Activated effector memory CD4-positive, alpha-beta T cell treated with anti-CD3 and anti-CD28 coated beads, Interleukin-2, amount 50 U/mL, for 16 hours (primary cell): Measurements from ENCODE around the gene SCAF4.
"Not testable (repeated sequence)": the region's sequence is repeated elsewhere in the genome, so short reads cannot be mapped to it uniquely, and the experiment has no call there.

ENCODE experiments used
- DNase-seq: peaks from one replicate; pipeline ENCODE4 v3.0.0-alpha.2; 2020

Gene SCAF4

DNA sequence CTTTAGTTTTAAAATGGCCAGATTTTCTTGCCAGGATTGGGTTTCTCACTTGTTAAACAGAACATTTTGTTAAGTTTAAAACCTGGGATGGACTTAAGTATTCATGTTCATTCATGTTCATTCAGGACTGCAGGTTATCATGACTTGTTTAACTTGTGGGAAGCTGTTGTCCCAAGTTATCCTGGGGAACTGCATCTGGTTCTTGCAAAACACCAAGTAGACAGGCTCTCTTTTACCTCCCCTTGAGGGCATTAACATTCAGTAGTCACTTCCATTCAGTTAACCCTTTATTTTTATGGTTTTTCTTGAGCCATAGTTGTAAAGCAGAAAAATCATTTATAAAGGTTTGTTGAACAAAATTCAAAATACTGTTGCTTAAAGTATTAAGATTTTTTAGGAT, 64.3 kb downstream of the SCAF4 start:
- DNase-seq: no peak

DNA sequence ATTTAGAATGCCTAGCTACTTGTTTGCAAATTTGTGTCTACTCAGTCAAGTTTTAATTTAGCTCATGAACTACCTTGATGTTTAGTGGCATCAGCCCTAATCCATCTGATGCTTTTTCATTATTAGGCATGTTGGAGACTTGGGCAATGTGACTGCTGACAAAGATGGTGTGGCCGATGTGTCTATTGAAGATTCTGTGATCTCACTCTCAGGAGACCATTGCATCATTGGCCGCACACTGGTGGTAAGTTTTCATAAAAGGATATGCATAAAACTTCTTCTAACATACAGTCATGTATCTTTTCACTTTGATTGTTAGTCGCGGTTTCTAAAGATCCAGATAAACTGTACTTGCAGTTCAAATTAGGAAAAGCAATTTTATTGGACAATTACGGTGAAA, 64.8 kb downstream of the SCAF4 start:
- DNase-seq: no peak

DNA sequence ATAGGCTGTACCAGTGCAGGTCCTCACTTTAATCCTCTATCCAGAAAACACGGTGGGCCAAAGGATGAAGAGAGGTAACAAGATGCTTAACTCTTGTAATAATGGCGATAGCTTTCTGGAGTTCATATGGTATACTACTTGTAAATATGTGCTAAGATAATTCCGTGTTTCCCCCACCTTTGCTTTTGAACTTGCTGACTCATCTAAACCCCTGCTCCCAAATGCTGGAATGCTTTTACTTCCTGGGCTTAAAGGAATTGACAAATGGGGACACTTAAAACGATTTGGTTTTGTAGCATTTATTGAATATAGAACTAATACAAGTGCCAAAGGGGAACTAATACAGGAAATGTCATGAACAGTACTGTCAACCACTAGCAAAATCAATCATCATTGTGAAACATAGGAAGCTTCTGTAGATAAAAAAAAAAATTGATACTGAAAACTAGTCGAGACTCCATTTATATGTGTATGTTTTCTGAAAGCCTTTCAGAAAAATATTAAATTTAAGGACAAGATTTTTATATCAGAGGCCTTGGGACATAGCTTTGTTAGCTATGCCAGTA, 65.4 kb downstream of the SCAF4 start:
- no peak for DNase-seq

GRCh38 chr21:31665869-31666268, 66.0 kb downstream of the SCAF4 start:
- not testable (repeated sequence) for DNase-seq

- DNase-seq: peak; percentile 71
These were observed 66.5 kb downstream of the SCAF4 start for GRCh38 chr21:31665397-31665796.

- DNase-seq: no peak
These were observed 68.2 kb downstream of the SCAF4 start for GRCh38 chr21:31663584-31664249.

DNA sequence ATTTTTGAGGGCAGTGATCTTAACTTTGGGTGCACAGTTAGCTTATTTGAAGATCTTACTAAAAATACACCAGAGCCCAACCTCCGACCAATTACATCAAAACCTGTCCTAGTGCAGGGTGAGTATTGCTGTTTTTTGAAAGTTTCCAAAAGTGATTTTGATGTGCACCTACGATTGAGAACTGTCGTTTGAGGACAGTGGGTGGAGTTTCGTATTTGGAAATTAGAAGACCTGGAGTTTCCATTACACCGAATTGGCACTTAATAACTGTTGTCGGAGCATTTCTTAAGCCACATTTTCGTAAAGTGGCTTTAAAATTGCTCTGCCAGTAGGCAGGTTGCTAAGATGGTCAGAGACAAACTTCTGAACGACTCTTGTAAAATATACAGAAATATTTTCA, 71.3 kb downstream of the SCAF4 start:
- DNase-seq: no peak

DNA sequence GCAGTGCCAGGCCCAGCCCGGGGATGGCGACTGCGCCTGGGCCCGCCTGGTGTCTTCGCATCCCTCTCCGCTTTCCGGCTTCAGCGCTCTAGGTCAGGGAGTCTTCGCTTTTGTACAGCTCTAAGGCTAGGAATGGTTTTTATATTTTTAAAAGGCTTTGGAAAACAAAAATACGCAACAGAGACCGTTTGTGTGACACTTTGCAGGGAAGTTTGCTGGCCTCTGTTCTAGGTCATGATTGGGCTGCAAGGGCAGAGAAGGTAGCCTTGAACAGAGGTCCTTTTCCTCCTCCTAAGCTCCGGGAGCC, 71.7 kb downstream of the SCAF4 start:
- DNase-seq: no peak

- DNase-seq: peak; percentile 99
These were observed 72.2 kb downstream of the SCAF4 start, which contains the start of gene SOD1 for GRCh38 chr21:31659536-31660258. TSS of gene SOD1 (plus strand) at chr21:31659693. CDS start at chr21:31659770, 77 bp downstream.

DNA sequence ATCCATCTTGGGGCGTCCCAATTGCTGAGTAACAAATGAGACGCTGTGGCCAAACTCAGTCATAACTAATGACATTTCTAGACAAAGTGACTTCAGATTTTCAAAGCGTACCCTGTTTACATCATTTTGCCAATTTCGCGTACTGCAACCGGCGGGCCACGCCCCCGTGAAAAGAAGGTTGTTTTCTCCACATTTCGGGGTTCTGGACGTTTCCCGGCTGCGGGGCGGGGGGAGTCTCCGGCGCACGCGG, 72.7 kb downstream of the SCAF4 start:
- DNase-seq: no peak

DNA sequence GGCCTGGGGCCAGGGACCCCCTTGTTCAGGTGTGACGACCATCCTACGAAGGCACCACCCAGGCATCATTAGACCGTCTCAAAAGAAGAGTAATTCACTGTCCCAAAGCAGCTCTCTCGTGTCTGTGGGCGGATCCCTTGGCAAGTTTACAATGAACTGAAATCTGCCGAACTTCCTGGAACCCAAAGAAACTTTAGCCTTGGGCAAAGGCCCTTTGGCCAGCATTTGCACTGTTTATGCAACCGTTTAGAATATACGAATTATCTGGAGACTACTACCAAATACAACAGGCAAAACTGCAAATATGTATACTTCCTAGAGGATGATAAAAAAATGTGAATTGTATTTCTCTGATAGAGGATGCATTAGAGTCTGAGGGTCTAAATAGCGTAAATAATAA, 73.9 kb downstream of the SCAF4 start:
- no peak for DNase-seq

DNA sequence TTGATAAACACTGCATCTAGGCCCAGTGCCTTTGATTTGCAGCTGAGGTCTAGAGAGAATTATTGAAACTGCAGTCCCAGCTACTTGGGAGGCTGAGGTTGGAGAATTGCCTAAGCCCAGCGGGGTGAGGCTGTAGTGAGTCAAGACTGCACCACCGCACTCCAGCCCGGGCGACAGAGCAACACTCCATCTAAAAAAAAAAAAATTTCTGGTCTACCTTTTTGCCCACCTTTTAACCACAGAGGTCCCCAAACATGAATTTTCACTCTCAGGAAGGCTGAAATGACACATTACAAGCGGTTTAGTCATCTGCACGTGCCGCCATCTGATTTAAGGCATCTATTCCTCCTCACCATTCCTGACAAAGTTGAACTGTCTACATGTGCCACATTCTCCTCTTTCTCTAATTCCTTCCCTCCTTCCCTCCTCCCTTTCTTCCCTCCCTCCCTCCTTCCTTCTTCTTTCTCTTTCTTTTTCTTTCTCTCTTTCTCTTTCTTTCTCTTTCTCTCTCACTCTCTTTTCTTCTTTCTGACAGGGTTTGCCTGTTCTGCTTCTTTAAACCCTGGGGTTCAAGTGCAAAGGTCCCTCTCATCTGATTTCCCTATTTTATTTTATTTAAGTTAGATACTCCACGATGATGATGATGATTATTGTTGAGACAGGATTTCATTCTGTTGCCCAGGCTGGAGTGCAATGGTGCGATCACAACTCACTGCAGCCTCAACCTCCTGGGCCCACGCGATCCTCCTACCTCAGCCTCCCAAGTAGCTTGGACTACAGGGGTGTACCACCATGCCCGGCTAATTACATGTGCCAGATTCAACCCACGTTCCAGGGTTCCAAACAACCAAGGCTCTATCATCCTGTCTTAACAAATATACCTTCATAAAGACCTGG, 75.5 kb downstream of the SCAF4 start:
- DNase-seq: peak; percentile 79

- not testable (repeated sequence) for DNase-seq
These were observed 76.9 kb downstream of the SCAF4 start for GRCh38 chr21:31654821-31655580.

DNA sequence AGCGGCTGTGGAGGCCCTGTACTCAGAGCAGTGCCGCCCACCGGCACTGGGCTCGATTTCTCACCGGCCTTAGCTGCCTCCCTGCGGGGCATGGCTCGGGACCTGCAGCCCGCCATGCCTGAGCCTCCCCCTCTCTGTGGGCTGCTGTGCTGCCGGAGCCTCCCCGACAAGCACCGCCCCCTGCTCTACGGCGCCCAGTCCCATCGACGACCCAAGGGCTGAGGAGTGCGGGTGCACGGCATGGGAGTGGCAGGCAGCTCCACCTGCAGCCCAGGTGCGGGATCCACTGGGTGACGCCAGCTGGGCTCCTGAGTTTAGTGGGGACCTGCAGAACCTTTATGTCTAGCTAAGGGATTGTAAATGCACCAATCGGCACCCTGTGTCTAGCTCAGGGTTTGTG, 77.6 kb downstream of the SCAF4 start:
- no peak for DNase-seq

DNA sequence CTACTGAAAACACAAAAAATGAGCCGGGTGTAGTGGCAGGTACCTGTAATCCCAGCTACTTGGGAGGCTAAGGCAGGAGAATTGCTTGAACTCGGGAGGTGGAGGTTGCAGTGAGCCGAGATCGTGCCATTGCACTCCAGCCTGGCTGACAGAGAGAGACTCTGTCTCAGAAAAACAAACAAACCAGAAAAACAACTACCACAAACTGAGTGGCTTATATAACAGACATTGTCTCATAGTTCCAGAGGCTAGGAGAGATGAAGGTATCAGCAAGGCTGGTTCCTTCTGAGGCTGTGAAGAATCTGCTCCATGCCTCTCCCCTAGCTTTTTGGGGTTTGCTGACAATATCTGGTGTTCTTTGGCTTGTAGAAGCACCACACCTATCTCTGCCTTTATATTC, 80.4 kb downstream of the SCAF4 start:
- not testable (repeated sequence) for DNase-seq

DNA sequence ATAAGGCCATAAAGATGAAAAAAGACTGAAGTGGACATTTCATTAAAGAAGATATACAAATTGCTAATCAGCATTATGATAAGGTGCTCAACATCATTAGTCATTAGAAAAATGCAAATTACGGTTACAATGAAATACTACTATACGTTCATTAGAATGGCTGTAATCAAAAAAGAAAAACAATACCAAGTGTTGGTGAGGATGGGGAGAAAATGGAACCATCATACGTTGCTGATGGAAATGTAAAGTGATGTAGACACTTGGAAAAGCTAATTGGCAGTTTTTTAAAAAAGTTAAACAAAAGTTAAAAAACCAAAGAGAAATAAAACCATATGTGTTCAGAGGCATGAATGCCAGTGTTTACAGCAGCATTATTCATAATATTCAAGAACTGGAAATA, 81.0 kb downstream of the SCAF4 start:
- DNase-seq: no peak

DNA sequence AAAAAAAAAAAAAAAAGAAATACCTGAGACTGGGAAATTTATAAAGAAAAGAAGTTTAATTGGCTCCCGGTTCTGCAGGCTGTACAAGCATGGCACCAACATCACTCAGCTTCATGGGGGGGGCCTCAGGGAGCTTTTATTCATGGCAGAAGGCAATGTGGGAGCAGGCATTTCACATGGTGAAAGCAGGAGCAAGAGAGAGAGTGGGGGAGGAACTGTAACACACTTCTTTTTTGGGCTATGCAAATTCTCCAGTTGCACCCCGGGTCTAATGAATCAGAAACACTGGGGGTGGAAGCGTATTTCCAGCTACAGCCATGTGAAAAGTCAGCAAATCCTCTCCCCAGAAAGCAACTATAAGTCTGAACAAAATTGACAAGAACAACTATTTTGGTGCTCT, 84.3 kb downstream of the SCAF4 start:
- DNase-seq: no peak

- DNase-seq: no peak
These were observed 87.3 kb downstream of the SCAF4 start for GRCh38 chr21:31644643-31645042.

DNA sequence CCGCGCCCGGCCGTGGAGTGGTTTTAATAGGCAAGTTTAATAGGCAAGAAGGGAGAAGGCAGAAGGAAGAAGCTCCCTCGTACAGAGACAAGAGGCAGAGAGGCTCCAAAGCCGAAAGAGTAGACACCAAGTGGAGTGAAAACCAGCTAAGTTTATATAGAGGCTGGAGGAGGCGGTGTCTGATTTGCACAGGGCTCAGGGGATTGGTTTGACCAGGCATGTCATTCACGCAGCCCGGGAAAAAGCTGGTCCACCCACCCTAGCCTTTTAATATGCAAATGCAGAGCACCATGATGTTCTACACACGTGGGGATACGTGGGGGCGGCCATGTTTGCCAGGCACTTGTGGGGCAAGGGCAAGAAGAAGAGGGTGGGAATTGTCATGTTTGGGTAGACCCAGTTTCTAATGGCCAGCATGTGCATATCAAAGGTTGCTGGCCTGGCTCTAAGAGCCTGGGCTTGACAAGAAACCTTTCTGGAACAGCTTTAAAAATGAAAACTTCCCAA, 90.4 kb downstream of the SCAF4 start:
- no peak for DNase-seq

DNA sequence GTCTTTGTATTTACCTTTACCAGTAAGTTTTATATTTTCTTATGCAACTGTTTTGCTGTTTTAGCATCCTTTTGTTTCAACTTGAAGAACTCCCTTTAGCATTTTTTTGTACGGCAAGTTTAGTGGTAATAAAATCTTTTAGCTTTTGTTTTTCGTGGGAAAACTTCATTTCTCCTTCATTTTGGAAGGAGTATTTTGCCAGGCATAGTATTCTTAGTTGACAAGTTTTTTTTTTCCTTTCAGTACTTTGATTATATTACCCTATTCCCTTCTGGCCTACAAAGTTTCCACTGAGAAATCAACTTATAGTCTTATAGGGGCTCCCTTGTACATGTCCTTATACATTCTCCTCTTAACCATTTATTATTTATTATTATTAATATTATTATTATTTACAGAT, 95.0 kb downstream of the SCAF4 start:
- no peak for DNase-seq

- DNase-seq: no peak
These were observed 96.9 kb downstream of the SCAF4 start for GRCh38 chr21:31634993-31635392.

DNA sequence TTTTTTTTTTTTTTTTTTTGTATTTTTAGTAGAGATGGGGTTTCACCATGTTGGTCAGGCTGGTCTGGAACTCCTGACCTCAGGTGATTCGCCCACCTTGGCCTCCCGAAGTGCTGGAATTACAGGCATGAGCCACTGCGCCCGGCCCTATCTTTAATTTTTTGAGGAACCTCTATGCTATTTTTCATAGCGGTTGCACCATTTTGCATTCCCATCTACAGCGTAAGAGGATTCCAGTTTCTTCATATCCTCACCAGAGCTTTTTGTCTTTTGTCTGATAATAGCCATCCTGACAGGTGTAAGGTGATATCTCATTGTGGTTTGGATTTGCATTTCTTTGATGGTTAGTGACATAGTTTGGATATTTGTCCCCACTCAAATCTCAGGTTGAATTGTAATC, 100.0 kb downstream of the SCAF4 start:
- not testable (repeated sequence) for DNase-seq
